Ascending aorta (tissue), 2 donors: ENCODE measurements around the gene CTNNA2. TPM values are rescaled to one million over a fixed set of nuclear protein-coding genes. Genes with fewer than 3 reads are reported as not detected.

Source experiments
- DNase-seq, 2 donors: peaks; one replicate each; pipeline ENCODE4 v3.0.0-alpha.2; 2019; ENCODE audit warnings: low spot score in 2 of 2
- H3K27ac ChIP-seq, 2 donors: fragments of 200-600 bp; sonication (generic); one replicate each; pipeline ENCODE4 v1.5.1; 2016 to 2017; ENCODE audit warnings: mild to moderate bottlenecking in 1 of 2
- H3K27me3 ChIP-seq: fragments of 200-600 bp; sonication (generic); one replicate; pipeline ENCODE4 v1.5.1; 2017
- H3K36me3 ChIP-seq, 2 donors: fragments of 200-600 bp; sonication (generic); one replicate each; pipeline ENCODE4 v1.5.1; 2016
- H3K4me1 ChIP-seq, 2 donors: fragments of 200-600 bp; sonication (generic); one replicate each; pipeline ENCODE4 v1.5.1; 2016 to 2017; ENCODE audit warnings: mild to moderate bottlenecking in 1 of 2
- H3K4me3 ChIP-seq, 2 donors: fragments of 200-600 bp; sonication (generic); one replicate each; pipeline ENCODE4 v1.5.1; 2016 to 2017; ENCODE audit warnings: mild to moderate bottlenecking in 1 of 2
- H3K9me3 ChIP-seq, 2 donors: fragments of 200-600 bp; sonication (generic); one replicate each; pipeline ENCODE4 v1.5.1; 2016
- intact Hi-C: fragments of 100-400 bp; cut with DNase I; formaldehyde crosslinking; loops from one replicate; pipeline ENCODE4 v1.15.1; 2023
- total RNA-seq: library from RNA; depleted of rRNA; stranded (reverse); fragments of >200 nt; gene quantifications from one replicate; pipeline ENCODE4 v1.1.0, GENCODE V29; 2016
- TF ChIP-seq, protein P1 (sequence below), 3 experiments: fragments of 200-600 bp in 2 of 3; fragments of 450-650 bp in 1 of 3; sonication (generic) in 2 of 3; IDR thresholded peaks; one replicate each; pipeline ENCODE4 v1.5.1; 2016 to 2019; ENCODE audit warnings: antibody characterized with exemption in 3 of 3, mild to moderate bottlenecking in 1 of 3, moderate library complexity in 1 of 3

The CTNNA2 gene
- total RNA-seq, 1 donor from 2014 or later = not detected

GRCh38 chr2:79717364-79718007, 204.6 kb downstream of the CTNNA2 start:
- TF ChIP-seq, protein P1, sequence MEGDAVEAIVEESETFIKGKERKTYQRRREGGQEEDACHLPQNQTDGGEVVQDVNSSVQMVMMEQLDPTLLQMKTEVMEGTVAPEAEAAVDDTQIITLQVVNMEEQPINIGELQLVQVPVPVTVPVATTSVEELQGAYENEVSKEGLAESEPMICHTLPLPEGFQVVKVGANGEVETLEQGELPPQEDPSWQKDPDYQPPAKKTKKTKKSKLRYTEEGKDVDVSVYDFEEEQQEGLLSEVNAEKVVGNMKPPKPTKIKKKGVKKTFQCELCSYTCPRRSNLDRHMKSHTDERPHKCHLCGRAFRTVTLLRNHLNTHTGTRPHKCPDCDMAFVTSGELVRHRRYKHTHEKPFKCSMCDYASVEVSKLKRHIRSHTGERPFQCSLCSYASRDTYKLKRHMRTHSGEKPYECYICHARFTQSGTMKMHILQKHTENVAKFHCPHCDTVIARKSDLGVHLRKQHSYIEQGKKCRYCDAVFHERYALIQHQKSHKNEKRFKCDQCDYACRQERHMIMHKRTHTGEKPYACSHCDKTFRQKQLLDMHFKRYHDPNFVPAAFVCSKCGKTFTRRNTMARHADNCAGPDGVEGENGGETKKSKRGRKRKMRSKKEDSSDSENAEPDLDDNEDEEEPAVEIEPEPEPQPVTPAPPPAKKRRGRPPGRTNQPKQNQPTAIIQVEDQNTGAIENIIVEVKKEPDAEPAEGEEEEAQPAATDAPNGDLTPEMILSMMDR (IDR thresholded peaks at IDR 0.05) = no peak
- Histone ChIP-seq H3K27ac (no peak overlapping the region), H3K27me3 (no peaks in the 10 kb centered on the region), H3K4me1 (no peaks in the 10 kb centered on the region), H3K9me3 (no peaks in the 10 kb centered on the region), H3K4me3 (no peak overlapping the region), H3K36me3 (no peaks in the 10 kb centered on the region)
- DNase-seq = no peak
- intact Hi-C loops = no loop called here

GRCh38 chr2:79721061-79721460, 208.2 kb downstream of the CTNNA2 start:
- H3K36me3 ChIP-seq = no peaks in the 10 kb centered on the region
- H3K9me3 ChIP-seq = no peaks in the 10 kb centered on the region
- H3K4me3 ChIP-seq = no peak overlapping the region
- no peak overlapping the region for H3K27ac ChIP-seq
- H3K4me1 ChIP-seq = no peaks in the 10 kb centered on the region
- TF ChIP-seq, protein P1 (IDR thresholded peaks at IDR 0.05) = no peak
- DNase-seq = no peak
- no peaks in the 10 kb centered on the region for H3K27me3 ChIP-seq
- intact Hi-C loops = no loop called here

DNA sequence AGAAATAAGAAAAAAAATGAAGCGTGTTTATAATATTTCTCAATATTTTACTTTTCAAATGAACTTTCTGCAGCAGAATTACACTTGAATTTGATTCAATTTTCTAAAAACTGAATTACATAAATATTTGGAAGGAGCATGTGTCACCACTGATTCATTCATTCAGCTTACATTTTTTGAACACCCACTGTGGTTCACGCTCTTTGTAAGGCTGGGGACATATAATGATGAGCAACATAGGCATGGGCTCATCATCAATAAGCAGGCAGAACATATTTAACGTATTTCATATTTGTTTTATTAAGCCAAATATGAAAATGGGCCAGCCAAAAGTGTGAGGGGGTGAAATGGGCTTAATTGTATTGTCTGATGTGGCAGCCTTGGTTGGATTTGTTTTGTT, 209.1 kb downstream of the CTNNA2 start:
- H3K9me3 ChIP-seq = no peaks in the 10 kb centered on the region
- no peaks in the 10 kb centered on the region for H3K36me3 ChIP-seq

DNA sequence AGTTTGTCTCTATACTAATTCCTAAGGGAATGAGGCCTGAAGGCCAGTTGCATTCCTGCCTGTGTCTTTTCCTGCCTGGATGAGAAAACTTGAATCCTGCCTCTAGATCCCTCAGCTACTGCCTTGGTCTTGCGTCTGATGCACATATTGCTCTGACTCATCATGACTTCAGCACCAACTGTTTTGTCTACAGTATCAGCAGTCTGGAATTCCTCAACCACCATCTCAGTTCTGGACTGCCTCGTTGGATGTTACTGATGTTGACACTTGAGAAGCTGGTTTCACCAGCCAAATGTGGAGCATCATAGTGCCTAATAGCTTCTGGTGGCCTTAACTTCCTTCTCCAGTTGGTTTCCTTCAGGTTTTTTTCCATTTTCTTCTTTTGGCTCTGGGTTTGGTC, 211.0 kb downstream of the CTNNA2 start:
- H3K9me3 ChIP-seq = no peaks in the 10 kb centered on the region
- H3K36me3 ChIP-seq = no peaks in the 10 kb centered on the region
- TF ChIP-seq, protein P1 (IDR thresholded peaks at IDR 0.05) = no peak
- H3K4me3 ChIP-seq = no peak overlapping the region
- no peak overlapping the region for H3K27ac ChIP-seq
- no peaks in the 10 kb centered on the region for H3K4me1 ChIP-seq
- DNase-seq = no peak
- intact Hi-C loops = no loop called here
- no peaks in the 10 kb centered on the region for H3K27me3 ChIP-seq

More for the DNA sequence above, 209.1 kb downstream of the CTNNA2 start:
- H3K4me3 ChIP-seq = no peak overlapping the region
- H3K27me3 ChIP-seq = no peaks in the 10 kb centered on the region
- H3K4me1 ChIP-seq = no peaks in the 10 kb centered on the region
- DNase-seq = no peak
- intact Hi-C loops = no loop called here
- TF ChIP-seq, protein P1 (IDR thresholded peaks at IDR 0.05) = no peak
- H3K27ac ChIP-seq = no peak overlapping the region

GRCh38 chr2:79729532-79729931, 216.7 kb downstream of the CTNNA2 start:
- intact Hi-C loops = no loop called here
- H3K27ac ChIP-seq = no peak overlapping the region
- H3K27me3 ChIP-seq = no peaks in the 10 kb centered on the region

More at GRCh38 chr2:79729532-79729931, 216.7 kb downstream of the CTNNA2 start:
- H3K36me3 ChIP-seq = no peaks in the 10 kb centered on the region
- H3K4me3 ChIP-seq = no peak overlapping the region
- H3K9me3 ChIP-seq = no peaks in the 10 kb centered on the region
- no peaks in the 10 kb centered on the region for H3K4me1 ChIP-seq
- TF ChIP-seq, protein P1 (IDR thresholded peaks at IDR 0.05) = no peak
- DNase-seq = no peak
